H9 (cell line): Measurements from ENCODE around the gene KIAA1328. TPM values are rescaled to one million over a fixed set of nuclear protein-coding genes. Genes with fewer than 3 reads are reported as not detected.

Experiments
- DNase-seq: peaks from one replicate; pipeline ENCODE4 v3.0.0-alpha.2; 2017
- H2AFZ ChIP-seq: one replicate; pipeline ENCODE4 v1.6.1; 2013; ENCODE audit warnings: mild to moderate bottlenecking, low read length, control low read depth, moderate library complexity
- H2AK5ac ChIP-seq: 2 replicates; pipeline ENCODE4 v1.6.1; 2013; ENCODE audit warnings: low read length, control low read depth, mixed read lengths; ENCODE audit not compliant: insufficient read length
- H2BK120ac ChIP-seq: one replicate; pipeline ENCODE4 v1.6.1; 2013; ENCODE audit warnings: low read depth, mild to moderate bottlenecking, low read length, control low read depth, inconsistent platforms; ENCODE audit not compliant: poor library complexity, severe bottlenecking
- H2BK12ac ChIP-seq: 2 replicates; pipeline ENCODE4 v1.6.1; 2013; ENCODE audit warnings: low read length, control low read depth, mixed read lengths, low read depth; ENCODE audit not compliant: insufficient read length
- H2BK15ac ChIP-seq: 2 replicates; pipeline ENCODE4 v1.6.1; 2013; ENCODE audit warnings: low read depth, low read length, control low read depth
- H2BK20ac ChIP-seq: one replicate; pipeline ENCODE4 v1.6.1; 2013; ENCODE audit warnings: low read depth, mild to moderate bottlenecking, low read length, control low read depth, inconsistent platforms; ENCODE audit not compliant: poor library complexity, severe bottlenecking
- H2BK5ac ChIP-seq: 2 replicates; pipeline ENCODE4 v1.6.1; 2013; ENCODE audit warnings: low read length, control low read depth, mixed read lengths; ENCODE audit not compliant: insufficient read length
- H3K14ac ChIP-seq: 2 replicates; pipeline ENCODE4 v1.6.1; 2013; ENCODE audit warnings: low read length, control low read depth; ENCODE audit not compliant: insufficient read depth
- H3K18ac ChIP-seq: 2 replicates; pipeline ENCODE4 v1.6.1; 2013; ENCODE audit warnings: low read depth, mild to moderate bottlenecking, mixed read lengths, low read length, control low read depth; ENCODE audit not compliant: insufficient read length
- H3K23ac ChIP-seq: 2 replicates; pipeline ENCODE4 v1.6.1; 2013; ENCODE audit warnings: low read length, control low read depth, mixed read lengths, low read depth; ENCODE audit not compliant: insufficient read length
- H3K23me2 ChIP-seq: 2 replicates; pipeline ENCODE4 v1.6.1; 2013; ENCODE audit warnings: low read depth, mild to moderate bottlenecking, mixed read lengths, low read length, control low read depth; ENCODE audit not compliant: insufficient read length, poor library complexity, severe bottlenecking
- H3K27ac ChIP-seq: 2 replicates; pipeline ENCODE4 v1.5.1; 2013; ENCODE audit warnings: low read length, control low read depth, mixed read lengths, low read depth; ENCODE audit not compliant: insufficient read length
- H3K27me3 ChIP-seq: 2 replicates; pipeline ENCODE4 v1.6.1; 2013; ENCODE audit warnings: low read length, control low read depth, inconsistent platforms; ENCODE audit not compliant: insufficient read depth
- H3K4ac ChIP-seq: 2 replicates; pipeline ENCODE4 v1.6.1; 2013; ENCODE audit warnings: low read depth, mild to moderate bottlenecking, control low read depth, inconsistent platforms, low read length, moderate library complexity
- H3K4me1 ChIP-seq: 2 replicates; pipeline ENCODE4 v1.6.1; 2013; ENCODE audit warnings: low read length, control low read depth, inconsistent platforms; ENCODE audit not compliant: insufficient read depth
- H3K4me2 ChIP-seq: 2 replicates; pipeline ENCODE4 v1.6.1; 2013; ENCODE audit warnings: low read length, control low read depth, mixed read lengths; ENCODE audit not compliant: insufficient read length, insufficient read depth
- H3K56ac ChIP-seq: 2 replicates; pipeline ENCODE4 v1.6.1; 2013; ENCODE audit warnings: low read depth, mild to moderate bottlenecking, mixed read lengths, low read length, control low read depth; ENCODE audit not compliant: insufficient read length
- H3K79me1 ChIP-seq: 2 replicates; pipeline ENCODE4 v1.6.1; 2013; ENCODE audit warnings: low read depth, mild to moderate bottlenecking, moderate library complexity, low read length, control low read depth, inconsistent platforms; ENCODE audit not compliant: insufficient read depth, poor library complexity, severe bottlenecking
- H3K79me2 ChIP-seq: 2 replicates; pipeline ENCODE4 v1.6.1; 2013; ENCODE audit warnings: low read length, control low read depth, inconsistent platforms; ENCODE audit not compliant: insufficient read depth
- H3K9ac ChIP-seq: 2 replicates; pipeline ENCODE4 v1.6.1; 2013; ENCODE audit warnings: low read length, control low read depth, mixed read lengths; ENCODE audit not compliant: insufficient read length; ENCODE audit errors: extremely low read depth
- H3K9me3 ChIP-seq: one replicate; pipeline ENCODE4 v1.6.1; 2013; ENCODE audit warnings: low read depth, low read length, inconsistent platforms; ENCODE audit not compliant: control insufficient read depth
- H3T11ph ChIP-seq: one replicate; pipeline ENCODE4 v1.6.1; 2013; ENCODE audit warnings: mild to moderate bottlenecking, low read length, control low read depth, inconsistent platforms
- H4K20me1 ChIP-seq: one replicate; pipeline ENCODE4 v1.6.1; 2013; ENCODE audit not compliant: control insufficient read depth, insufficient read length, insufficient read depth
- H4K5ac ChIP-seq: 2 replicates; pipeline ENCODE4 v1.6.1; 2013; ENCODE audit warnings: low read depth, mild to moderate bottlenecking, mixed read lengths, low read length, control low read depth; ENCODE audit not compliant: insufficient read length
- H4K8ac ChIP-seq: replicated peaks from 2 replicates; pipeline ENCODE4 v1.6.1; 2013; ENCODE audit warnings: low read length, control low read depth, mixed read lengths, low read depth; ENCODE audit not compliant: insufficient read length
- H4K91ac ChIP-seq: 2 replicates; pipeline ENCODE4 v1.6.1; 2013; ENCODE audit warnings: low read depth, mild to moderate bottlenecking, moderate library complexity, mixed read lengths, low read length, control low read depth; ENCODE audit not compliant: insufficient read length
- H3K27ac Mint-ChIP-seq, 3 experiments: 2 replicates in 2 of 3; 3 replicates in 1 of 3; pipeline ENCODE4 v1.8.0; 2020 to 2021; ENCODE audit warnings: mixed read lengths in 3 of 3, mild to moderate bottlenecking in 1 of 3, moderate library complexity in 1 of 3
- H3K27me3 Mint-ChIP-seq: 2 replicates; pipeline ENCODE4 v1.8.0; 2021; ENCODE audit warnings: low read depth, mild to moderate bottlenecking, moderate library complexity, mixed read lengths
- H3K36me3 Mint-ChIP-seq, 3 experiments: 2 replicates in 2 of 3; 3 replicates in 1 of 3; pipeline ENCODE4 v1.8.0; 2020 to 2021; ENCODE audit warnings: low read depth in 3 of 3, mixed read lengths in 3 of 3; ENCODE audit not compliant: insufficient read depth in 1 of 3
- H3K4me1 Mint-ChIP-seq, 2 experiments: 2 replicates each; pipeline ENCODE4 v1.8.0; 2020; ENCODE audit warnings: mixed read lengths in 2 of 2
- H3K4me3 Mint-ChIP-seq, 2 experiments: 2 replicates in 1 of 2; 3 replicates in 1 of 2; pipeline ENCODE4 v1.8.0; 2020 to 2021; ENCODE audit warnings: mild to moderate bottlenecking in 2 of 2, mixed read lengths in 2 of 2, moderate library complexity in 1 of 2
- H3K9me3 Mint-ChIP-seq, 2 experiments: 2 replicates in 1 of 2; 3 replicates in 1 of 2; pipeline ENCODE4 v1.8.0; 2020; ENCODE audit warnings: mild to moderate bottlenecking in 2 of 2, mixed read lengths in 2 of 2, moderate library complexity in 1 of 2
- CTCF ChIP-seq: fragments of 200-600 bp; sonication (generic); conservative IDR thresholded peaks from 3 replicates; pipeline ENCODE4 v1.8.0; 2021; ENCODE audit warnings: antibody characterized with exemption, mild to moderate bottlenecking
- WGBS: extraction: QIAGEN DNeasy Blood & Tissue Kit; methylation state at CpG from one replicate; pipeline ENCODE4 v1.1.7; 2013; ENCODE audit warnings: missing lambda C conversion rate, low lambda C conversion rate, mixed read lengths; ENCODE audit not compliant: insufficient read length; ENCODE audit errors: extremely low coverage; 5-methylcytosine and 5-hydroxymethylcytosine counted together
- total RNA-seq: library from RNA; stranded (reverse); gene quantifications from 2 replicates; pipeline ENCODE4 v1.2.1, GENCODE V29; 2021

KIAA1328 gene
- total RNA-seq, 1 experiment from 2014 or later = 4.9 TPM

DNA sequence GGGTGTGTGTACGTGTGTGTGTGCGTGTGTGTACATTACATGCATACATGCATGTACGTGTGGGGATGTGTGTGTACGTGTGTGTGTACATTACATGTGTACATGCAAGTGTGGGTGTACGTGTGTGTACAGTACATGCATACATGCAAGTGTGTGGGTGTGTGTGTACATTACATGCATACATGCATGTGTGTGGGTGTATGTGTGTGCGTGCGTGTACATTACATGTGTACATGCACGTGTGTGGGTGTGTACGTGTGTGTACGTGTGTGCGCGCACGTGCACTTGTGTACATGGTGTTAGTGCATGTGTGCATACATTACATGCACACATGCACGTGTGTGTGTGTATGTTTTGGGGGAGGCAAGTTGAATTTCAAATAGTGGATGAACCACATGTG is 436.0 kb downstream of the KIAA1328 start:
- WGBS = no CpG with 5 or more reads among the region's 14 CpGs
- Histone ChIP-seq H3K27me3 (no peaks in the 10 kb centered on the region), H3K27ac (no peak overlapping the region), H2AFZ (no peak overlapping the region), H3T11ph (no peak overlapping the region), H2BK15ac (no peak overlapping the region), H3K4me1 (no peaks in the 10 kb centered on the region), H4K20me1 (no peaks in the 10 kb centered on the region), H3K56ac (no peak overlapping the region), H3K9ac (no peak overlapping the region), H3K23ac (no peak overlapping the region), H2AK5ac (no peak overlapping the region), H3K23me2 (no peaks in the 10 kb centered on the region), H3K4ac (no peak overlapping the region), H3K14ac (no peak overlapping the region), H3K79me2 (no peaks in the 10 kb centered on the region), H3K9me3 (no peaks in the 10 kb centered on the region), H2BK20ac (no peak overlapping the region), H2BK5ac (no peak overlapping the region), H3K79me1 (no peaks in the 10 kb centered on the region), H4K91ac (no peak overlapping the region), H4K5ac (no peak overlapping the region), H2BK120ac (no peak overlapping the region), H4K8ac (no peak overlapping the region), H3K4me2 (no peak overlapping the region), H3K18ac (no peak overlapping the region), H2BK12ac (no peak overlapping the region)
- H3K4me1 Mint-ChIP-seq = no peaks in the 10 kb centered on the region
- peak overlapping the region in 1 of 2 experiments; percentile 25; a peak in 1 of 5 replicates for H3K4me3 Mint-ChIP-seq
- H3K27me3 Mint-ChIP-seq = peaks cover 36% of the 10 kb centered on the region
- no peak overlapping the region for H3K27ac Mint-ChIP-seq
- no peak for TF ChIP-seq CTCF
- peaks cover 0 to 2% of the 10 kb centered on the region in 2 experiments; a peak in 2 of 5 replicates for H3K9me3 Mint-ChIP-seq
- H3K36me3 Mint-ChIP-seq = no peaks in the 10 kb centered on the region
- DNase-seq = no peak
